ENCODE measurements around the gene NOTCH2. TPM values are rescaled to one million over a fixed set of nuclear protein-coding genes. Genes with fewer than 3 reads are reported as not detected.
"Not testable (repeated sequence)": the region's sequence is repeated elsewhere in the genome, so short reads cannot be mapped to it uniquely, and the experiment has no call there.

Gene NOTCH2
- total RNA-seq, 1 donor from 2014 or later = 20.1 TPM

- ATAC-seq (ENCODE audit: poor library complexity); DNase-seq; intact Hi-C loops (cut with DNase I): not testable (repeated sequence)
Measured at GRCh38 chr1:120092232-120093218, 23.1 kb upstream of the NOTCH2 start.

GRCh38 chr1:120090830-120091229 is 21.4 kb upstream of the NOTCH2 start:
- DNase-seq; intact Hi-C loops (cut with DNase I); ATAC-seq (ENCODE audit: poor library complexity): not testable (repeated sequence)

- ATAC-seq (ENCODE audit: poor library complexity); DNase-seq; intact Hi-C loops (cut with DNase I): not testable (repeated sequence)
Measured at GRCh38 chr1:120087959-120088358, 18.5 kb upstream of the NOTCH2 start.

- intact Hi-C loops (cut with DNase I); ATAC-seq (ENCODE audit: poor library complexity); DNase-seq: not testable (repeated sequence)
Measured at GRCh38 chr1:120069920-120070214, 405 bp upstream of the NOTCH2 start.

DNA sequence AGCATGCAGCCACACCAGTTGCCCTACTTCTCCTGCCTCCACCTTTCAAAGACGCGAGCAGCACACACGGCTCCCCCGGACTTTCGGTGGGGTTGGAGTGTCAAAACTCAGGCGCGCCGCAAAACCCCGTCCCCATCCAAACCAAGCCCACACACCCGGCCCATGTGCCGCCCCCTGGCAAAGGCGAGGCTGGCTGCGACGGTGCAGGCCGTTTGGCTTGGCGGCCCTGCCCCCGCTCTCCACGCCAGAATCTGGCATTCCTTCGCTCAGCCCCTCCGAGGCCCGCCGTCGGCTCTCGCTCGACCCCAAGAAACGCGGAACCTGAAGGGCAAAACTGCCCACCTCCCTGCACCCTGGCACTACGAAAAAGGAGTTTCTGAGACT is 787 bp downstream of the NOTCH2 start:
- ATAC-seq (ENCODE audit: poor library complexity); intact Hi-C loops (cut with DNase I); DNase-seq: not testable (repeated sequence)

DNA sequence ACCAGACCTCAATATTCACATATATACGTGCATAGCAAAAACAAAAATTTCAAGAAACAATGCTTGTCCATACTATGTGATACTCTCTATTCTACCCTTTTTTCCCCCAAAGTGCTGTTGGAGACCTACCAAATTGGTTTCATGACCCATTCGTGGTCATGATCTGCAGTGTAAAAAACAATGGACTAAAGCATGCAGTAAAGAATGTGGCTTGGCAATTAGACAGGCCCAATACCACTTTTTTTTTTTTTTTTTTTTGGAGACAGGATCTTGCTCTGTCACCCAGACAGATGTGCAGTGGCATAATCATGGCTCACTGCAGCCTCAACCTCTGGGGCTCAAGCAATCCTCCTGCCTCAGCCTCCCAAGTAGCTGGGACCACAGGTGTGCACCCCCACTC is 21.3 kb downstream of the NOTCH2 start:
- ATAC-seq (ENCODE audit: poor library complexity); DNase-seq; intact Hi-C loops (cut with DNase I): not testable (repeated sequence)

DNA sequence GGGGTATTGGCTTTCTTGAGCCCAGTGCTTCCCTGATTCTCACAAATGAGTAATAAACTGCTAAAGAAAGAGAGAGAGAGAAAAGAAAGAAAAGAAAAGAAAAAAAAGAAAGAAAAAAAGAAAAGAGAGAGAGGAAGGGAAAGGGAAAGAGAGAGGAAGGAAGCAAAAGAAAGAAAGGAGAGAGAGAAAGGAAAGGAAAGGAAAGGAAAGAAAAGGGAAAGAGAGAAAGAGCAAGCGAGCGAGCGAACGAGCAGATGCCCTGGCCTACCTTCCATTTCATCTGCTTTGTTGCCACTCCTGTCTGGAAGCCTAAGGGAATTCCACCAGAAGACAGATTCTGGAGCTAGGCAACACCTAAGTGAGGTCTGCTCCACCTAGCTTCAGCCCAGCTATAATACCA is 27.7 kb downstream of the NOTCH2 start:
- ATAC-seq (ENCODE audit: poor library complexity); DNase-seq; intact Hi-C loops (cut with DNase I): not testable (repeated sequence)

- DNase-seq; intact Hi-C loops (cut with DNase I); ATAC-seq (ENCODE audit: poor library complexity): not testable (repeated sequence)
Measured at GRCh38 chr1:120032253-120032652, 37.2 kb downstream of the NOTCH2 start.

DNA sequence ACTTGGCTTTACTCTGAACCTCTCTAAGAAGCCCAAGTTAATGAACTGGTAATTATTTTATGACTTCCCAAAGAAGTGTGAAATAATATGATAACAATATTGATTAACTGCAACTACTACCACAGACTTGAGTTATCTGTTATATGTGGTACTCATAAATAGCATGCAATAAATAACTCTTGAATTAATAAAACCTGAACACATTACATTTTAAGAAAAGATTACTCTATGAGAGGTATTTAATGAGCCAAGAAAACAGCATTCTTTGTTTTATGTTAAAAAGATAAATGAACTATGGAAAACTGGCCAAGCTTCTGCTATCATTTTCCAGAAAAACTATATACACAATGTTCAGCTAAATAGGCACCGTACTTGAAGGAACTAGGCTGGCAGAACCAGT is 45.7 kb downstream of the NOTCH2 start:
- ATAC-seq (ENCODE audit: poor library complexity); intact Hi-C loops (cut with DNase I); DNase-seq: not testable (repeated sequence)

DNA sequence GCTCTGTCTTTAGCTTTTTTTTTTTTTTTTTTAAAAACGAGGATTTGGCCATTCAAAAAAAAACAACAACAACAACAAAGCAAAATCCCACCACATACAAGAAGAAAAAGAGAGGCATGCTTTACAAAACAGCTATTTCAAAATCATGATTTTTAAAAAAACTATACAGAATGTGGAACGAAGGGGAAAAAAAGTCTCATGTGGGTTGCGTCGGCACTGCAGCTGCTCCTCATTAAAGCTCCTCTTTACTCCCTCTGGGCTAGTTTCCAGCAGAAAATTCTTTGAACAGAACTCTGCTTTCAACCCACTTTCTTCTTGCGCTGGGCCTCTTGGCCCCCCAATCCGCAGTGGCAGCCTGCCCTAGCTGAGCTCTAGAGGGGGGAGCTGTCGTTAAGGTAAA is 54.5 kb downstream of the NOTCH2 start:
- peak; percentile 41 for DNase-seq

DNA sequence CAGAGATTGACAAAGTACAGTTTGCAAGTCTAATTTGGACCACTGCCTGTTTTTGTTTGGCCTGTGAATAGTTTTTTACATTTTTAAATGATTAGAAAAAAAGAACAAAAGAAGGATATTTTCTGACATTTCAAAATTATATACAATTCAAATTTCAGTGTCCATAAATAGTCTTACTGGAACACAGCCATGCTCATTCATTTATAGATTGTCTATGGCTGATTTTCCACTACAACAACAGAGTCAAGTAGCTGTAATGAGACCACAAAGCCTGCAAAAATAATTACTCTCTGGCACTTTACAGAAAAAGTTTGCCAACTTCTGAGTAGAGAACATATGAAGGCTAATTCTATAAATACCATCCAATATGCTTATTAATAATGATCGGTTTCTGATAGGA is 61.1 kb downstream of the NOTCH2 start:
- intact Hi-C loops (cut with DNase I); ATAC-seq (ENCODE audit: poor library complexity); DNase-seq: not testable (repeated sequence)

More for the DNA sequence above, 54.5 kb downstream of the NOTCH2 start:
- ATAC-seq (ENCODE audit: poor library complexity); intact Hi-C loops (cut with DNase I): not testable (repeated sequence)

DNA sequence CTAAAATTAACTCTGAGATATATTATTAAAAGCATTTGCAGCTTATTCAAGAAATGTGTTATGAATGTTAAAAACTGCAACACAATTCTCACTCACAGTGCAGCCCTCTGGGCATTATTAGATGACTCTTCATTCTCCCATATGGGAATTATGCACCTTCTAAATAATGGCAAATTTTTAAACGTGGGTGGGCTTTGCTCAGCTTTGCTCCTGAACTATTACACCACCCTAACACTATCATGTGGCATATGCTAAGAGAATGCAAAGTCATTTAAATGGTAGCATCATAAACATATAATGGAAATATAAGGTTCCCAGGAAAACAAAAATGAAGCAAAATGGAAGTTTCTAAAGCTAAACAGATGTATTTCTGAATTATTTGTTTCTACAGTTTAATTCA is 61.6 kb downstream of the NOTCH2 start:
- intact Hi-C loops (cut with DNase I); DNase-seq; ATAC-seq (ENCODE audit: poor library complexity): not testable (repeated sequence)

DNA sequence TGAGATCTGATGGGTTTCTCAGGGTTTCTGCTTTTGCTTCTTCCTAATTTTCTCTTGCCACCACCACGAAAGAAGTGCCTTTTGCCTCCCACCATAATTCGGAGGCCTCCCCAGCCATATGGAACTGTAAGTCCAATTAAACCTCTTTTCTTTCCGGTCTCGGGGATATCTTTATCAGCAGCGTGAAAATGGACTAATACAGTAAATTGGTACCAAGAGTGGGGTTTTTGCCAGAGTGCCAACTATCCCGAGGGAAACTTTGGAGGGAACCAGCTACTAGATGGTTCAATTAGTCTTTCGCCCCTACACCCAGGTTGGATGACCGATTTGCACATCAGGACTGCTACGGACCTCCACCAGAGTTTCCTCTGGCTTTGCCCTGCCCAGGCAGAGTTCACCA is 68.4 kb downstream of the NOTCH2 start:
- intact Hi-C loops (cut with DNase I); ATAC-seq (ENCODE audit: poor library complexity); DNase-seq: not testable (repeated sequence)

DNA sequence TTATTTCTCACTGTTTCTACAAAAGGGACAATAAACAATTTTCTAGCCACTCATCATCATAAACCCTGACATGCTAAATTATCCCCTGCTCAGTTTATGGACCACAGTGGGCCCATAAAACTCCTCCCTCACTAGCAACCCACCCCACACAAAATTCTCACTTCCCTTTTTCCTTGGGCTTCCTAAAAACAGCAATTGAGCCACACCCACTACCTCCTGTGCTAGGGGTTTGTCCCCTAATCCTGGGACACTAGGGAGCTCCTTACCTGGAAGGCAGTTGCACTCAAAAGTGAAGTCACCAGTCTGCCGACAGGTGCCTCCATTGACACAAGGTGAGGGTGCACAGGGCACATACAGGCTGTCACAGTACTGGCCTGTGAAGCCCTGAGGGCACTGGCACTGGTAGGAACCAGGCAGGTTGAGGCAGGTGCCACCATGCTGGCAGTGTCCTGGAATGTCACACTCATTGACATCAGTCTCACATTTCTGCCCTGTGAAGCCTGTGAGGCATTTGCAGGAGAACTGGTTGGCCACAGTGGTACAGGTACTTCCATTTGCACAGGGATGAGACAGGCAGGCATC is 72.6 kb downstream of the NOTCH2 start:
- intact Hi-C loops (cut with DNase I); ATAC-seq (ENCODE audit: poor library complexity); DNase-seq: not testable (repeated sequence)

GRCh38 chr1:119995975-119996374 is 73.5 kb downstream of the NOTCH2 start:
- ATAC-seq (ENCODE audit: poor library complexity); DNase-seq; intact Hi-C loops (cut with DNase I): not testable (repeated sequence)

DNA sequence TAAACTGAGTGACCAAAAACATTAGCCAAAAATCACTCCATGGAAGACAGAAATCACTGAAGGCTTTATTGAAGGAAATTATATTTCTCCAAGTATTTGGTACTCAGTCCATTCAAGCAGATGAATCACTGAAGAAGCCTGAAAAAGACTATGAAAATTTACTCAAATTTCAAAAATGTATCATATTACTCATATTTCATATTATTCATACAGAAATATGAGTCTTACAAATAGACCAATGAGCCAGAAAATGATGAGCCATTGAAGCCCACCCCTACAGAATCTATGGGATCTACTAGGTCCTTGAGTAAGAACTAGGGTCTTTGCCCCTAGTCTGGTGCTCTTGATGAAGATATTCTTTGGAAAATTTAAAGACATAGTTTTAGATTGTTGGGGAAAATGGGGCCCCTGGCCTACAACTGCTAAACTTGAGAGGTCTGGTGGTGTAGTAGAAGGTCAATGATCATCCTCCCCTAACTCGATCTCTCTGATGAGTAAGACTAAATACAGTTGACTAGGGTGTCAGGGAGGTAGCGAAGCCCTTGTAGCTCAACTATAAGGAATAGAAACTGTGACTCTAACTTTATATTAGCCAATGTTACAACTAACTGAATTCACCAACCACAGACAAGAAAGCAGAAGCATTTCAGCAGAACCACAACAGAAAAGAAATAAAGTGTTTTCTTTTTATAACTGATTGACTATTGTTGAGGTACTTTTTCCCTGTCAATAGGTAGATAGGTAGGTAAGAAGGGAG is 81.0 kb downstream of the NOTCH2 start:
- no peak for ATAC-seq (ENCODE audit: poor library complexity)
- intact Hi-C loops (cut with DNase I) = no loop called here

GRCh38 chr1:119987686-119988085 is 81.8 kb downstream of the NOTCH2 start:
- DNase-seq (no peak), ATAC-seq (ENCODE audit: poor library complexity) (no peak)
- intact Hi-C loops (cut with DNase I) = no loop called here

More for the DNA sequence above, 81.0 kb downstream of the NOTCH2 start:
- DNase-seq = no peak

DNA sequence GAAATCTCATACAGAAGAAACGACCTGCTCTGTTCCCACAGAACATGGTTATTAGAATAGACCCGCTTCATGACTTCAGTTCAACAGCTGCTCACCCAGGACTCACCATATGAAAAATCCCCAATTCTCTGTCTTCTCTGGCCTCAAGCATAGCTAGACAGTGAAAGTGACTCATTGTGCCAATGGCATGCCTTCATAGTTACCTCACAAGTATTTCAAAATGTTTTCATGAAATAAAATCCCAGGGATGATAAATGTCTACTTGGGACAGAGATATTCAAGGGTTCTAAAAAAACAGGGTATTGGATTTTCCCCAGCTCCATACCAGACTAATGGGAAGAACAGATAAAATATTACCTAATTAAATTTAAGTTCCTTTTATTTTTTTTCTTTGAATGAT is 82.3 kb downstream of the NOTCH2 start:
- ATAC-seq (ENCODE audit: poor library complexity) = peak; percentile 84
- DNase-seq = no peak

GRCh38 chr1:119986007-119986497 is 83.4 kb downstream of the NOTCH2 start:
- intact Hi-C loops (cut with DNase I) = no loop called here
- ATAC-seq (ENCODE audit: poor library complexity) (no peak), DNase-seq (no peak)

More for the DNA sequence above, 82.3 kb downstream of the NOTCH2 start:
- intact Hi-C loops (cut with DNase I) = no loop called here
